GM18526 (cell line): ENCODE data around the gene RAD9B.

Experiments
- POLR2A ChIP-seq: IDR thresholded peaks from 3 replicates; pipeline ENCODE4 v1.6.1; 2011; ENCODE audit not compliant: insufficient read length; ENCODE audit errors: extremely low read depth

The RAD9B gene

GRCh38 chr12:110528277-110528839 lies 26.2 kb downstream of the RAD9B start:
- TF ChIP-seq POLR2A = no peak

DNA sequence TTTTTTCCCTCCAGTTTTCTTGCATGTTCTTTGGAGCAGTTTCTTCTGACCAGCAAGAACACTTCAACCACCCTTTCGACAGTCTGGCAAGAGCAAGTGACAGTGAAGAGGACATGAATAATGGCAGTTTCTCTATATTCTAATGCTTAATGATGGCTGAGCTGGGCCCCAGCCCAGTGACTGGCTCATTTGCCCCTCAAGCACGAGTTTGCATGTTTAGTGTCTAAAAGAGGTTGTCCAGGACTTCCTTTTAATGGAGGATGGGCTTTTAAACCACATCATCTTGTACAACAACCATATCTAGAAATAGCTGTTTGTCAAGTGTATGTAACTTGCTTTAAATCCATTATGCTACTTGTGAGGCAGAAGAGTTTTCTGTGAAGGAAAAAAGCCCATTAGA lies 28.4 kb downstream of the RAD9B start:
- no peak for TF ChIP-seq POLR2A

DNA sequence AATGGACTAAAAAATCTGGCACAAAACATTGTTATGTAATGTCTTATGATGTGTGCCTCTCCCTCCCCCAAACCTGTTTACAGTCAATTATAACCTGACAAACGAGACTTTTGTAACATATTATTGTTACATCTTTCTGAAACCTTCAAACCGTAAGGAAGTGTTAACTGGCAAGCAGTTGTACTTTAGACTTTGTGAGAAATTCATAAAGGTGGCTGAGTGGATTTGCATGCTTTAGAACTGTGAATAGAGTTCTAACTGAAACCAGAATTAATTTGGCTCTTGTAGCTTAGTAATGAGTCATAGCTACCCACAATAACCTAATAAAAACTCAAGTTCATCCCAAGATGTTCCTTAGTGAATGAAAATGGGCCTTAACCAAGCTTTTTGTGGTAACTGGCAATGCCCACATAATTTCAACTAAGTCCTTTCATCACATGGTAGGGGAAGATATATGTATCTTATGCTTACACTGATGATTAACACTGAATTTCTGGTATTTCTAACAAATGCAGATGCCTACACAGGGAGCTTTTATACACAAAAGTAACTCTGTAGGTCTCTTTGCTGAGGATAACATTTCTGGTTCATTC lies 29.7 kb downstream of the RAD9B start:
- TF ChIP-seq POLR2A = no peak

DNA sequence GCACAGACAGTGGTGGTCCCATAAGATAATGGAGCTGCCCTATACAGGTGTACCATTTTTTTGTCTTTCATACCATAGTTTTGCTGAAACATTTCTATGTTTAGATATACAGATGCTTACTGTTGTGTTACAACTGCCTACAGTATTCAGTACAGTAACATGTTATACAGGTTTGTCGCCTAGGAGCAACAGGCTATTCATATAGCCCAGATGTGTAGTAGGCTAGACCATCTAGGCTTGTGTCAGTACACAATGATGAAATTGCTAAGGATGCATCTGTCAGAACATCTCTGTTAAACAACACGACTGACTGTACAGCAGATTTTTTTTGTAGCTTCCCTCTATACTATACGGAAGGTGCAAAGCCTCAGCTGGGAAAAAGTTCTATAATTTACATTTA lies 30.5 kb downstream of the RAD9B start:
- no peak for TF ChIP-seq POLR2A

GRCh38 chr12:110533607-110534006 lies 31.5 kb downstream of the RAD9B start:
- TF ChIP-seq POLR2A = no peak

- TF ChIP-seq POLR2A = no peak
These were observed 32.7 kb downstream of the RAD9B start for GRCh38 chr12:110534811-110535210.

DNA sequence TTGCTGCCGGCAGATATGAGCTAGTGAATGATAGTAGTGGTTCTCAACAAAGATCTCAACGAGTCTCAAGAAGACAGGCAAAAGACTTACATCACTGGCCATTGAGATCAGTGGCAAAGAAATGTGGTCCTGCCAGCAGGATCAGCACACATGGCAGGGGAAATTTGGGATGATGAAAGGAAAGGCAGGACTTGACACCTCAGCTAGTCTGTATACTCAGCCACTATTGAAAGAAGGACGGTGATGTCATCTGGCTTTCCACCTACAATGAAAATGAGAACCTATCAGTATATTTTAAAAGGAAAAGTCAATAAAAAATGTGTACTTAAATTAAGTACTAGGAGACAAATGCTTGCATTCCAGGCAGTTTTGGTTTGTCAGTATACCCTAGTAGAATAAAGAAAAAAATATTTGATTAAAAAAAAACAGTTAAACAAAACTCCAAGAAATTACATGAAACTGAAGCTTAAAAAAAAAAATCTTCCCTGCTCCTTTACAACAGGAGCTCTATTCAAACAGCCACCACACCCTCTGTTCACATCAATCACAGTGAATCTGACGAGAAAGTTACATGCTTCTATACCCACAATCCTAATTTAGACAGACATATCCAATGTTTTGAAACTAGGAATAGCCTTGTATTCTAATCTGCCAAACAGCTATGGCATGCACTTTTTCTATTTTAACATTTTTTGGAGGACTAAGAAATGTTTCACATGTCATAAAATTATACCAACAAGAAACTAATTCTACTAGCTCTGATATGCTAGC lies 34.9 kb downstream of the RAD9B start:
- TF ChIP-seq POLR2A = no peak

DNA sequence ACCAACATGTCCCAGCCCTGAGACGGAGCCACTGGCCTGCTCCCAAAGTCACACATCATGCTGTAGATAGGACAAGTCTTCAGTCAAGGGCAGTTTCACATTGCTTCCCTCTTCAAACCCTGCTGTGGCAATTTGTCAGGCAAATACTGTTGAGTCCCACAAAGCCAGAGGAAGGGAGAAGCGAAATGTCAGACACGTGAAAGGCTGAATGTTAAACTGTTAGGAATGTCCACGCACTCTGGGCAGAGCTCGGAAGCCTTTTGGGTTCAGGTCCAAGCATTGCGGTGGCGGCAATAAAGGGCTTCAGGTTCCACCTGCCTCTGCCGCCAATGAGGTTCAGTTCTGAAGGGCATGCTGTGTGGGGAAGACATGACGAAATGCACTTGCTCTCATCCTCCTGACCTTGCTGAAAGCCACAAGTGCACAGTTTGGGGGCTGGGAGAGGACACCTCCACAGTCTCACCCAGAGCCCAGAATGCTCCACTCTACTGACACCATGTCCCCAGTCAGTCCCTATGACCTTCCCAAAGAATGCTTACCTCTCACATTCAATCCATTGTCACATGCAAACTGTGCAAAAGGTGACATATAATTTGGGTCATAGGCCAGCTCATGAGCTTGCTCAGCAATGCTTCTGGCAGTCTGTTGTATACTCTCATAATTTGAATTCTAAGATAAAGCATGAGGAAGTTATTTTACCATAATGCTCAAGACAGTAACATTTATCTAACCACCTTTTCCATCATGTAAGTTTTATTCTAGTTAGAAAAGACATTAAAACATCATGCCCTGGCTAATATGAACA lies 35.7 kb downstream of the RAD9B start:
- TF ChIP-seq POLR2A = no peak

DNA sequence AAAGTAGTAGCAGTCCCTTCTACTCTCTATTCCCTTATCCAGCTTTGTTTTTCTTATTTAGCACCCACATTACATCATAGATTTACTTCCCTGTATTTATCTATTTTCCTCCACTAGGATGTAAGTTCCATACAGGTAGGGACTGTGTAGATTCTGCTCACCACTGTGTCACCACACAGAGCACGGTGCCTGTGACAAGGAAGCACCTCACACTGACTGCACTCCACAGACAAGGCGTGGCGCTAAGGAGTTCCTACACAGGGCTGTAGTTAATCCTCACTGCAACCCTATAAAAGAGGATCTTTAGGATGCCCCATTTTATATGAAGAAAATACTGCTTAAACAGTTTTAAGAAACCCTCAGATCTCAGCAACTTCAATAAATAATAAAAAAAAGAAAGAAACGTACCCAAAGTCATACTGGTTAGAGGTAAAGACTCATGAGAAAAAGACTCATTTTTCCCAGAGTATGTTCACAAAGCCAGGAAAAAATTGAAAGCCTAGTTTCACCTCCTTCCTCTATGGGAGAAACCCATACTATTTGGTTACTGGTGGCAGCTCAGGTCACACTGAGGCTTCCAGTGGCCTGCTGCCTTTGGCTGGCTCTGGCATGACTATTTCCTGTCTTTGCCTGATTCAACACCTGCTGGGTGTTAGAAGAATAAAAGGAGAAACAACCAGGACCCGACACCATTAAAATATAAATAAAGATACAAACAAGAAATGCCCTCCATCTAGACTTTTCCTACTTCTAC lies 36.9 kb downstream of the RAD9B start:
- no peak for TF ChIP-seq POLR2A

- no peak for TF ChIP-seq POLR2A
These were observed 37.9 kb downstream of the RAD9B start for GRCh38 chr12:110540048-110540447.

DNA sequence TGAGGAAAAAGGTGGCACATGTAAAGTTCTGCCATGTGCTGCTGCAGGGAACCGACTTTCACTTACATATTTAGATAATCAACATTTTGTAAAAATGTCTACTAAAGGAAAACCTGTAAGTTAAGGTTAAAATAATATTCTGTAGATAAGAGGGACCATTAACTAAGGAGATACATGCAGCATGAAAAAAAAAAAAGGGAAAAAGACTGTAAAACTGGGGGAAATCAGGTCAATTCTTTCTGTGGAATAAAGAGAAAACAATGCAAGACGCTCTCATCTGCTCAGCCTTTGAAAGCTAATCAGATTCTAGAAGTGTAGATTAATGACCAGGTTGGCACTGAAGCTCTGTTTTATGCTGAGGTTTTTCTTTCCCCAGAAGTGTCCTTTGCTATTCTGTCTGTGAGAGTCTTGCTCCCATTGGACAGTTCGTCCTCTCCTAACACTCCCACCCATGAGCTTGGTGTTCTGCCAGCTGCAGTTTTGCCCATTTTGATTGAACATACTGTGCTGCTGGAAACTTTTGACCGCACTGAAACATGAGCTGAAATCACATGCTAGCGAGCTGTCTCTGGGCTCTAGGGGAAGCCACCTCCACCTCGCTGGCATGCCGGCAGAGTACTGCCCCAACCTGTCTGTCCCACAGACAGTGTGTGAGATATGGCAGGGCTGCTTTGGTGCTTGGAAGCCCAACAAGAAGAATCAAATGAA lies 41.3 kb downstream of the RAD9B start:
- no peak for TF ChIP-seq POLR2A

DNA sequence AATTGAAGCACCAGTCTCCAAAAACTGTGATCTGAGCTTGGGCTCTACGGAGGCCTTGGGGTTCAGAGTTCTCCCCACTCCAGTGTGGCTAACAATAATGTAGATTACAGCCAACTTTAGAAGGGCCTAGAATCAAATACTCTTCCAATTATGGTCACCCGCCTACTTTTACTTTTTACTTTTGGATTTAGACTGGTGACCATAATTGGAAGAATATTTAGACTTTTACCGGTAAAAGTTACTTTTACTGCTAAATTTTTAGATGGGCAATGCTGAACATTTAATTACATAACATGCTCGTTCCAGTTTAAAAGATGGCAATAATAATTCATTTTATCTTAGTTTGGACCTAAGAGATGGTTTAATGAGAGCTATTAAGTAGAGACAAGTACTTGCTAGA lies 41.8 kb downstream of the RAD9B start:
- TF ChIP-seq POLR2A = no peak

- no peak for TF ChIP-seq POLR2A
These were observed 43.7 kb downstream of the RAD9B start for GRCh38 chr12:110545812-110546211.

GRCh38 chr12:110546339-110546738 lies 44.2 kb downstream of the RAD9B start:
- no peak for TF ChIP-seq POLR2A
